CD4-positive, alpha-beta T cell treated with Interleukin-17A for 4 hours (primary cell): ENCODE measurements around the gene ZNF417.
"Not testable (repeated sequence)": the region's sequence is repeated elsewhere in the genome, so short reads cannot be mapped to it uniquely, and the experiment has no call there.

Source experiments
- DNase-seq: peaks from one replicate; pipeline ENCODE4 v3.0.0-alpha.2; 2020; ENCODE audit warnings: mixed read lengths

Gene ZNF417

DNA sequence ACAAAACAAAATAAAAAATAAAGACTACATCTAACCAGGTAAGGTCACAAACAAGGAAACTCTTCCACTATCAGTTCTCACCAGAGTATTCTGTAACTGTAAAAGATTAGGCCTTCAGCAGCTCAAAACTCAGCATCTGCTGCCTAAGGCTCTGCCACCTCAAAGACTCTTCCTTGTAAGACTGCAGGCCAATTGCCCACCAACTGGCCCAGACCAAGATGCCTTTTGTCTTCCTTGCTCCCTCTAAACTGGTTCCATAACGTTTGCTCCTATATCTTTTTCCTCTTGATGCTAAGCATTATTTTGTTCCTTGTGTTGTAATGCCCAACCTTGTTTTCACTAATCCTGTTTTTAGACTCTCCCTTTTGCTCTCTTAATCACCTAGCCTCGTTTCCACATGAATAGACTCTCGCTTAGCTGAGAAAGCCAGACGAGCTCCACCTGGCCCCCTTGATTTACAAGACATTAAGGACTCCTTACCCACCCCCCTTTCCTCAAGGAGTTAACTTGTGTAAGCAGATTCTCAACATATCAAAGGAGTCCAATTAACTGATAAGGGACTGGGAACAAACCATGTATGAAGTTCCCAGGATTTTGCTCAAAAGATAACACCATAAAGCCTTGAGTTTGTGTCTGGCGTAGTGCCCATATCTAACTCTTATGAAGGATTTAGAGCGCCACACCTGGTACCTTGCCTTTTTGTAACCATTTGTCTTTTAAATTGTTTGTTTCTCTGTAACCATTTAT is 29.0 kb downstream of the ZNF417 start:
- no peak for DNase-seq

DNA sequence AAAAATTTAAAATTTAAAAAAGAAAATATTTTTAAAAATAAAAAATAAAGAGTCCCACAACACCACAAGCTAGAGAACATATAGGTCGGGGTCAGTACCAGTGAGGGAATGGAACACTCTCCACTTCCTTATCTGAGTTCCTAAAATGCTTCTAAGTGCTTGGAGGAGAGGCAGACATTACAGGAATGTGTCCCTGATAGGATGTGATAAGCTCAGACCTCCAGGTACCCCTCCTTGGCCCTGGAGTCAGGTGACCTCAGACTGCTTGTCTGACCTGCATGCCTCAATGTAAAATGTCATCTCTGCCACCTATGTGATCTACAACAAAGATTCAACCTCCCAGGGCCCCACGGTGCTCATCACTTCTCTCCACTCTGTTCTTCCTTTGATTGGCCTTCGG is 30.3 kb downstream of the ZNF417 start:
- no peak for DNase-seq

DNA sequence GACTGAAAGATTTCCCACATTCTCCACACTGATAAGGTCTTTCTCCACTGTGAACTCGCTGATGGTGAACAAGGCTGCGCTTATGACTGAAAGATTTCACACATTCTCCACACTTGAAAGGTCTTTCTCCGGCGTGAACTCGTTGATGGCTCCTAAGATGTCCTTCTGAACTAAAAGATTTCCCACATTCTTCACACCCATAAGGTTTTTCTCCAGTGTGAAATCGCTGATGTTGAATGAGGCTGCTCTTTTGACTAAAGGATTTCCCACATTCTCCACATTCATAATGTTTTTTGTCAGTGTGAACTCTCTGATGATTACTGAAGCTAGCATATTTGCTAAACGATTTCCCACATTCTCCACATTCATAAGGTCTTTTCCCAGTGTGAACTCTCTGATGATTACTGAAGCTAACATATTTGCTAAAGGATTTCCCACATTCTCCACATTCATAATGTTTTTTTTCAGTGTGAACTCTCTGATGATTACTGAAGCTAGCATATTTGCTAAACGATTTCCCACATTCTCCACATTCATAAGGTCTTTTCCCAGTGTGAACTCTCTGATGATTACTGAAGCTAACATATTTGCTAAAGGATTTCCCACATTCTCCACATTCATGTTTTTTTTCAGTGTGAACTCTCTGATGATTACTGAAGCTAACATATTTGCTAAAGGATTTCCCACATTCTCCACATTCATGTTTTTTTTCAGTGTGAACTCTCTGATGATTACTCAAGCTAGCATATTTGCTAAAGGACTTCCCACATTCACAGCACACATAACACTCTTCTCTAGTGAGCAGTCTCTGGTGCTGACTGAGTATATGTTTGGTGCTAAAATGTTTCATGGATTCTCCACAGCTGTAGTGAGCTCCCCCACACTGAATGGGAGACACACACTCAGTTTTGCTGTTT is 42.3 kb downstream of the ZNF417 start:
- DNase-seq, result not testable (repeated sequence)

DNA sequence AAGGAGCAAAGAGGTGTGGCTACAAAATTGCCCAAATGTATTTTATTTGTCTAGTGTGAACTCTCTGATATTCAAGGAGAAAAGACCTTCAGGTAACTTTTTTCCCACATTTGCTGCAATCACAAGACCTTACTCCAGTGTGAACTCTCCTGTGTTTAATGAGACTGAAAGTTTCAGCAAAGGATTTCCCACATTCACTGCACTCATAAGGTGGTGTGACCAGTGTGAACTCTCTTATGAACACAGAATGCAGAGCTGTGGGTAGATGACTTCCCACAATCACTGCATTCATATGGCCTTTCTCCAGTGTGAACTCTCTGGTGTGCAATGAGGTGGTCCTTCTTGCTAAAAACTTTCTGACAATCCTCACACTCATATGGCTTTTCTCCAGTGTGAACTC is 43.9 kb downstream of the ZNF417 start:
- DNase-seq, result no peak

DNA sequence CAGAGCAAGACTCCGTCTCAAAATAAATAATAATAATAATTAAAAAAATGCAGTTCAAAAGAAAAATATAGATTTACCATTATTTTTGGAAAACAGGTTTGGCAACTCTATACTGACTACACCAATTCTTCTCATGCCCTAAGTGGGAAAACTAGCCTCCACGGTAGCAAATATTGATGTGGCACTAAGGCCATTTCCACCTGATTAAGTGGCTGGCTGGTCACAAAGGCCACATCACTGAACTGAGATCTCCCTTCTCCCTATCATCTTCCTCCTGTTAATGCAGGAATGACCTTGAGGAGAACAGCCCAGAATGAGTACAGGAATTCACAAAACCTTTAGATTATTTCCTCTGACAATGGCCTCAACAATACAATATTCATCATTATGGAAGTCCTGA is 46.2 kb downstream of the ZNF417 start:
- no peak for DNase-seq

DNA sequence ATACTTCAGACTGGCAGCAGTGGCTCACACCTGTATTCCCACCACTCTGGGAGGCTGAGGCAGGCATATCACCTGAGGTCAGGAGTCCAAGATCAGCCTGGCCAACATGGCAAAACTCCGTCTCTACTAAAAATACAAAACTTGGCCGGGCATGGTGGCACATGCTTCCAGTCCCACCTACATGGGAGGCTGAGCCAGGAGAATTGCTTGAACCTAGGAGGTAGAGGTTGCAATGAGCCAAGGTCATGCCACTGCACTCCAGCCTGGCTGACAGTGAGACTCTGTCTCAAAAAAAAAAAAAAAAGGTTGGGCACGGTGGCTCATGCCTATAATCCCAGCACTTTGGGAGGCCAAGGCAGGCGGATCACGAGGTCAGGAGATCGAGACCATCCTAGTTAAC is 46.7 kb downstream of the ZNF417 start:
- DNase-seq, result not testable (repeated sequence)

DNA sequence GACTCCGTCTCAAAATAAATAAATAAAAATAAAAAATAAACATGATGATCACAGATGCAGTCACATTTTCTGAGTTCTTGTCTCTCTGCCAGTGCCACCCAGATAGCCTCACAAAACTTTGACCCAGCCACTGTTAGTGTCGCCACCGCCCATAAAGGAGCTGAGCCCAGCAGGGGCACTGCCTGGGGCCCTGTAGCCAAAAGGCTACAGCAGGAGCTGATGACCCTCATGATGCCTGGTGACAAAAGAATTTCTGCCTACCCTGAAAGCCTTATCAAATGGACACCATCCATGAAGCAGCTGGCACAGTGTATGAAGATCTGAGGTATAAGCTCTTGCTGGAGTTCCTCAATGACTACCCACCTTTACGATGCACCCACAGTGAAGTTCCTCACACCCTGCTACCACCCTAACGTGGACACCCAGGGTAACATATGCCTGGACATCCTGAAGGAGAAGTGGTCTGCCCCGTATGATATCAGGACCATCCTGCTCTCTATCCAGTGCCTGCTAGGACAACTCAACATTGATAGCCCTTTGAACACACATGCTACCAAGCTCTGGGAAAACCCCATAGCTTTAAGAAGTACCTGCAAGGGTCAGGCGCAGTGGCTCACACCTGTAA is 48.4 kb downstream of the ZNF417 start:
- no peak for DNase-seq
